ENCODE measurements around the gene MIOX. TPM values are rescaled to one million over a fixed set of nuclear protein-coding genes. Genes with fewer than 3 reads are reported as not detected.

The MIOX gene
- total and polyA plus RNA-seq, 11 donors: not detected

- ATAC-seq (no peak), DNase-seq (peak in 1 of 5 donors; percentile 24)
- H3K9me3 ChIP-seq: no peaks in the 10 kb centered on the region
- intact Hi-C loops (cut with DNase I): no loop called here
- no peak overlapping the region for H3K27ac ChIP-seq
- 88 to 92% (median 89%) methylated on average over 5 to 8 of the region's 8 CpGs for WGBS, 4 donors
- H3K4me3 ChIP-seq: no peak overlapping the region
- H3K36me3 ChIP-seq: no peaks in the 10 kb centered on the region
- TF ChIP-seq POLR2A (IDR thresholded peaks at IDR 0.05) (no peak), CTCF (IDR thresholded peaks at IDR 0.05) (no peak)
- peaks cover 0 to 17% (median 4%) of the 10 kb centered on the region in 12 donors for H3K4me1 ChIP-seq
- H3K27me3 ChIP-seq: peaks cover 25 to 66% (median 34%) of the 10 kb centered on the region in 9 donors
These were observed 3.1 kb upstream of the MIOX start for GRCh38 chr22:50483556-50483955.

GRCh38 chr22:50483977-50484853 is 2.4 kb upstream of the MIOX start:
- Histone ChIP-seq H3K9me3 (no peaks in the 10 kb centered on the region), H3K4me1 (peaks cover 0 to 17% (median 4%) of the 10 kb centered on the region in 12 donors), H3K36me3 (no peaks in the 10 kb centered on the region), H3K27me3 (peaks cover 25 to 62% (median 34%) of the 10 kb centered on the region in 9 donors), H3K27ac (no peak overlapping the region), H3K4me3 (no peak overlapping the region)
- no peak for ATAC-seq
- intact Hi-C loops (cut with DNase I): no loop called here
- 84 to 92% (median 89%) methylated on average over 22 to 31 of the region's 31 CpGs for WGBS, 4 donors
- no peak for TF ChIP-seq CTCF (IDR thresholded peaks at IDR 0.05)
- TF ChIP-seq POLR2A (IDR thresholded peaks at IDR 0.05): no peak
- peak in 2 of 5 donors; percentile 20 to 28 for DNase-seq

- no peak for TF ChIP-seq CTCF (IDR thresholded peaks at IDR 0.05)
- TF ChIP-seq POLR2A (IDR thresholded peaks at IDR 0.05): no peak
- peaks cover 24 to 59% (median 31%) of the 10 kb centered on the region in 9 donors for H3K27me3 ChIP-seq
- intact Hi-C loops (cut with DNase I): no loop called here
- DNase-seq (peak in 4 of 5 donors; percentile 13 to 65 (median 49)), ATAC-seq (peak in 2 of 4 donors; percentile 31 to 46)
- 57 to 65% (median 61%) methylated on average over 27 to 29 of the region's 29 CpGs for WGBS, 4 donors
- H3K4me1 ChIP-seq: peaks cover 0 to 17% (median 4%) of the 10 kb centered on the region in 12 donors
- H3K27ac ChIP-seq: no peak overlapping the region
- no peak overlapping the region for H3K4me3 ChIP-seq
- H3K36me3 ChIP-seq: no peaks in the 10 kb centered on the region
- H3K9me3 ChIP-seq: no peaks in the 10 kb centered on the region
These were observed 1.2 kb upstream of the MIOX start for GRCh38 chr22:50485221-50486131.
